HCT116 (cell line): Measurements from ENCODE around the gene THRAP3. TPM values are rescaled to one million over a fixed set of nuclear protein-coding genes. Genes with fewer than 3 reads are reported as not detected.

Source experiments
- ATAC-seq: fragments of 200-7000 bp; cut with Tn5 transposase; 2 replicates; pipeline ENCODE4 v1.9.1; 2020; ENCODE audit warnings: mild to moderate bottlenecking, moderate library complexity
- BruUV-seq: library from RNA; stranded (reverse); fragments of 400-500 nt; replicated peaks from 2 replicates; lab custom pipeline; 2021; lab: Mats Ljungman, UMichigan
- CTCF ChIA-PET: fragments of 300-600 bp; sonication (Branson Sonifier 250); formaldehyde crosslinking; loops from one replicate; lab custom pipeline; 2021; ENCODE audit warnings: antibody characterized with exemption; lab: Charles Lee
- POLR2A ChIA-PET: fragments of 300-600, 350-600 bp; sonication (Branson Sonifier 250); formaldehyde crosslinking; loops from one replicate; lab custom pipeline; 2021; ENCODE audit warnings: antibody characterized with exemption; lab: Charles Lee
- RAD21 ChIA-PET, 2 experiments: fragments of 300-600 bp; sonication (Branson Sonifier 250); formaldehyde crosslinking; loops; one replicate each; lab custom pipeline; 2023; ENCODE audit warnings: low total read pairs in 2 of 2; ENCODE audit not compliant: uncharacterized antibody in 2 of 2, unreplicated experiment in 2 of 2, low non-redundant PET in 1 of 2; lab: Charles Lee
- DNase-seq: peaks from one replicate; pipeline ENCODE4 v3.0.0-alpha.2; 2010; ENCODE audit warnings: low read depth, low spot score
- H2AFZ ChIP-seq: fragments of 200-600 bp; shearing (Covaris generic), sonication (generic); 2 replicates; pipeline ENCODE4 v1.6.1; 2017; ENCODE audit warnings: low read depth, mixed run types, mixed read lengths, antibody characterized with exemption, low read length; ENCODE audit not compliant: poor library complexity, severe bottlenecking
- H3K27ac ChIP-seq: 2 replicates; pipeline ENCODE4 v1.5.1; 2012; ENCODE audit warnings: low read depth, low read length
- H3K27me3 ChIP-seq: fragments of 200-600 bp; sonication (generic); 2 replicates; pipeline ENCODE4 v1.6.1; 2016; ENCODE audit warnings: mixed run types, low read length, mixed read lengths; ENCODE audit not compliant: insufficient read depth
- H3K36me3 ChIP-seq, 2 experiments: fragments of 200-500 bp in 1 of 2; fragments of 200-600 bp in 1 of 2; sonication (Bioruptor generic) in 1 of 2; sonication (generic) in 1 of 2; 2 replicates each; pipeline versions ENCODE4 v1.5.1 to v1.6.1; 2014 to 2016; ENCODE audit warnings: low read length in 2 of 2, inconsistent platforms in 1 of 2, mixed read lengths in 1 of 2, mixed run types in 1 of 2; ENCODE audit not compliant: insufficient read depth in 2 of 2, control insufficient read depth in 1 of 2
- H3K4me1 ChIP-seq, 2 experiments: fragments of 200-600 bp in 1 of 2; sonication (generic) in 1 of 2; 2 replicates each; pipeline versions ENCODE4 v1.5.1 to v1.6.1; 2012 to 2017; ENCODE audit warnings: low read length in 2 of 2, inconsistent platforms in 1 of 2, mild to moderate bottlenecking in 1 of 2, mixed read lengths in 1 of 2, mixed run types in 1 of 2, moderate library complexity in 1 of 2; ENCODE audit not compliant: insufficient read depth in 2 of 2, control insufficient read depth in 1 of 2
- H3K4me2 ChIP-seq: fragments of 200-600 bp; sonication (generic); 2 replicates; pipeline ENCODE4 v1.6.1; 2017; ENCODE audit warnings: mixed run types, low read length, mixed read lengths
- H3K4me3 ChIP-seq, 2 experiments: fragments of 200-600 bp in 1 of 2; sonication (generic) in 1 of 2; replicated peaks in 1 of 2; 2 replicates each; pipeline ENCODE4 v1.5.1; 2011 to 2016; ENCODE audit warnings: low read length in 2 of 2, control low read depth in 1 of 2, low read depth in 1 of 2, mild to moderate bottlenecking in 1 of 2, mixed read lengths in 1 of 2, mixed run types in 1 of 2
- H3K79me2 ChIP-seq: fragments of 200-600 bp; sonication (generic); 2 replicates; pipeline ENCODE4 v1.6.1; 2017; ENCODE audit warnings: mild to moderate bottlenecking, mixed run types, low read length, moderate library complexity, mixed read lengths; ENCODE audit not compliant: insufficient read depth
- H3K9ac ChIP-seq: fragments of 200-600 bp; sonication (generic); 2 replicates; pipeline ENCODE4 v1.6.1; 2016; ENCODE audit warnings: low read length, mixed read lengths
- H3K9me2 ChIP-seq: fragments of 200-600 bp; sonication (generic), shearing (Covaris generic); 2 replicates; pipeline ENCODE4 v1.6.1; 2017; ENCODE audit warnings: mixed run types, mild to moderate bottlenecking, moderate library complexity; ENCODE audit not compliant: insufficient read depth
- H3K9me3 ChIP-seq, 2 experiments: fragments of 200-500 bp in 1 of 2; fragments of 200-600 bp in 1 of 2; sonication (Bioruptor generic) in 1 of 2; sonication (generic) in 1 of 2; 2 replicates each; pipeline ENCODE4 v1.6.1; 2014 to 2017; ENCODE audit warnings: low read length in 2 of 2, mixed read lengths in 2 of 2, inconsistent platforms in 1 of 2, low read depth in 1 of 2, mild to moderate bottlenecking in 1 of 2, mixed run types in 1 of 2, moderate library complexity in 1 of 2; ENCODE audit not compliant: control insufficient read depth in 1 of 2, insufficient read depth in 1 of 2
- H4K20me1 ChIP-seq: fragments of 200-600 bp; sonication (generic), shearing (Covaris generic); 2 replicates; pipeline ENCODE4 v1.6.1; 2017; ENCODE audit warnings: mixed run types, mild to moderate bottlenecking, moderate library complexity; ENCODE audit not compliant: insufficient read depth
- CBX3 ChIP-seq: IDR thresholded peaks from 2 replicates; pipeline ENCODE4 v1.6.1; 2012; ENCODE audit warnings: low read depth
- CEBPB ChIP-seq: IDR thresholded peaks from 2 replicates; pipeline ENCODE4 v1.6.1; 2012; ENCODE audit warnings: low read depth
- CTCF ChIP-seq, 3 experiments: fragments of 200-600 bp in 1 of 3; sonication (generic) in 1 of 3; IDR thresholded peaks in 2 of 3; conservative IDR thresholded peaks in 1 of 3; 2 replicates each; pipeline ENCODE4 v1.5.1; 2012 to 2017; ENCODE audit warnings: low read depth in 2 of 3, low read length in 2 of 3, antibody characterized with exemption in 1 of 3, borderline replicate concordance in 1 of 3, control low read depth in 1 of 3, mild to moderate bottlenecking in 1 of 3, mixed read lengths in 1 of 3, mixed run types in 1 of 3, moderate library complexity in 1 of 3; ENCODE audit not compliant: insufficient read depth in 1 of 3
- EGR1 ChIP-seq: IDR thresholded peaks from 2 replicates; pipeline ENCODE4 v1.6.1; 2012; ENCODE audit warnings: low read depth
- ELF1 ChIP-seq: IDR thresholded peaks from 2 replicates; pipeline ENCODE4 v1.6.1; 2012; ENCODE audit warnings: low read depth, borderline replicate concordance
- EZH2phosphoT487 ChIP-seq: fragments of 200-600 bp; IDR thresholded peaks from 2 replicates; pipeline ENCODE4 v1.6.1; 2018; ENCODE audit warnings: antibody characterized with exemption, borderline replicate concordance
- FOSL1 ChIP-seq: IDR thresholded peaks from 2 replicates; pipeline ENCODE4 v1.6.1; 2012; ENCODE audit warnings: low read depth
- JUND ChIP-seq: IDR thresholded peaks from 2 replicates; pipeline ENCODE4 v1.6.1; 2012
- MAX ChIP-seq: IDR thresholded peaks from 2 replicates; pipeline ENCODE4 v1.6.1; 2012
- RAD21 ChIP-seq: IDR thresholded peaks from 2 replicates; pipeline ENCODE4 v1.6.1; 2012; ENCODE audit warnings: low read depth, mild to moderate bottlenecking
- REST ChIP-seq: IDR thresholded peaks from 2 replicates; pipeline ENCODE4 v1.6.1; 2012; ENCODE audit warnings: low read depth
- SIN3A ChIP-seq: IDR thresholded peaks from 2 replicates; pipeline ENCODE4 v1.6.1; 2012; ENCODE audit warnings: low read depth
- SP1 ChIP-seq: IDR thresholded peaks from 2 replicates; pipeline ENCODE4 v1.6.1; 2012; ENCODE audit warnings: low read depth
- SRF ChIP-seq: IDR thresholded peaks from 2 replicates; pipeline ENCODE4 v1.6.1; 2012; ENCODE audit warnings: low read depth
- TCF7L2 ChIP-seq: IDR thresholded peaks from 2 replicates; pipeline ENCODE4 v1.7.0; 2011; ENCODE audit warnings: borderline replicate concordance, inconsistent platforms; ENCODE audit not compliant: insufficient read depth, insufficient read length; ENCODE audit errors: extremely low read depth
- ZBTB33 ChIP-seq: IDR thresholded peaks from 2 replicates; pipeline ENCODE4 v1.6.1; 2011; ENCODE audit warnings: mild to moderate bottlenecking, low read length, moderate library complexity; ENCODE audit not compliant: insufficient replicate concordance; ENCODE audit errors: extremely low read depth
- intact Hi-C: fragments of 100-400 bp; cut with micrococcal nuclease; formaldehyde crosslinking; loops from 2 replicates; pipeline ENCODE4 v1.10.0; 2022
- total RNA-seq: library from RNA; stranded (reverse); gene quantifications from one replicate; pipeline ENCODE4 v1.2.1, GENCODE V29; 2021; ENCODE audit not compliant: unreplicated experiment

The THRAP3 gene
- total RNA-seq, 1 experiment from 2014 or later, result 144 TPM

- Histone ChIP-seq H3K27ac (no peak overlapping the region), H4K20me1 (no peaks in the 10 kb centered on the region), H3K9me2 (no peaks in the 10 kb centered on the region), H3K27me3 (no peaks in the 10 kb centered on the region), H3K4me3 (no peak overlapping the region), H3K36me3 (peaks cover 54 to 76% of the 10 kb centered on the region in 2 experiments), H3K79me2 (peaks cover 38% of the 10 kb centered on the region; the same call in 1 of the 2 replicates), H3K4me1 (peaks cover 9 to 28% of the 10 kb centered on the region in 2 experiments), H3K4me2 (no peak overlapping the region), H2AFZ (no peak overlapping the region), H3K9me3 (no peaks in the 10 kb centered on the region), H3K9ac (no peak overlapping the region)
- intact Hi-C loops, result no loop called here
- POLR2A ChIA-PET, result interaction anchor here (1.7 to 2.0 kb wide), 2 partner anchors 88 to 102 kb away, joined by 3 to 7 read pairs; no protein-coding TSS in a partner anchor
- BruUV-seq, result no TSS peak
- CTCF ChIA-PET, result interaction anchor here (2.2 kb wide), 1 partner anchor 13 kb away, joined by 17 read pairs; no protein-coding TSS in a partner anchor
- DNase-seq (no peak), ATAC-seq (no peak)
- RAD21 ChIA-PET, result no interaction called here
- no peak for TF ChIP-seq RAD21
- no peak for TF ChIP-seq CEBPB
- no peak for TF ChIP-seq EGR1
- no peak for TF ChIP-seq REST
- TF ChIP-seq ELF1, result no peak
- no peak for TF ChIP-seq EZH2phosphoT487
- TF ChIP-seq ZBTB33, result no peak
- no peak for TF ChIP-seq CBX3
- TF ChIP-seq TCF7L2, result no peak
- no peak for TF ChIP-seq MAX
- no peak for TF ChIP-seq SP1
- no peak for TF ChIP-seq FOSL1
- TF ChIP-seq JUND, result no peak
- no peak for TF ChIP-seq CTCF (IDR thresholded peaks at IDR 0.05 in 2 of 3, conservative IDR thresholded peaks at IDR 0.05 in 1 of 3; ENCODE audit: borderline replicate concordance in 1 of 3, insufficient read depth in 1 of 3, low read depth in 2 of 3, low read length in 2 of 3)
- TF ChIP-seq SIN3A, result no peak
- TF ChIP-seq SRF, result no peak
Observed at GRCh38 chr1:36298640-36299039, 74.4 kb downstream of the THRAP3 start.
